AG04449 (cell line): ENCODE results near the gene SIRPB1.
"Not testable (repeated sequence)": the region's sequence is repeated elsewhere in the genome, so short reads cannot be mapped to it uniquely, and the experiment has no call there.

ENCODE experiments used
- CTCF ChIA-PET: fragments of 350-600 bp; formaldehyde crosslinking; extraction: SDS; loops from one replicate; lab custom pipeline; 2021; ENCODE audit warnings: antibody characterized with exemption; lab: Yijun Ruan, JAX
- POLR2A ChIA-PET: fragments of 400-600, 350-600 bp; formaldehyde crosslinking; extraction: SDS; loops from one replicate; lab custom pipeline; 2020; ENCODE audit warnings: antibody characterized with exemption, inconsistent platforms; lab: Yijun Ruan, JAX
- DNase-seq: peaks from one replicate; pipeline ENCODE4 v3.0.0-alpha.2; 2010; ENCODE audit warnings: low read depth, low spot score
- H3K4me3 ChIP-seq: 2 replicates; pipeline ENCODE4 v1.5.1; 2011; ENCODE audit warnings: low read depth, mild to moderate bottlenecking, control low read depth, low read length
- TF ChIP-seq, protein P1 (sequence below): IDR thresholded peaks from one replicate; pipeline ENCODE4 v1.5.1; 2011; ENCODE audit warnings: mild to moderate bottlenecking, moderate library complexity, low read length, control low read depth, inconsistent platforms; ENCODE audit not compliant: insufficient read depth; ENCODE audit errors: missing control alignments

Gene SIRPB1

DNA sequence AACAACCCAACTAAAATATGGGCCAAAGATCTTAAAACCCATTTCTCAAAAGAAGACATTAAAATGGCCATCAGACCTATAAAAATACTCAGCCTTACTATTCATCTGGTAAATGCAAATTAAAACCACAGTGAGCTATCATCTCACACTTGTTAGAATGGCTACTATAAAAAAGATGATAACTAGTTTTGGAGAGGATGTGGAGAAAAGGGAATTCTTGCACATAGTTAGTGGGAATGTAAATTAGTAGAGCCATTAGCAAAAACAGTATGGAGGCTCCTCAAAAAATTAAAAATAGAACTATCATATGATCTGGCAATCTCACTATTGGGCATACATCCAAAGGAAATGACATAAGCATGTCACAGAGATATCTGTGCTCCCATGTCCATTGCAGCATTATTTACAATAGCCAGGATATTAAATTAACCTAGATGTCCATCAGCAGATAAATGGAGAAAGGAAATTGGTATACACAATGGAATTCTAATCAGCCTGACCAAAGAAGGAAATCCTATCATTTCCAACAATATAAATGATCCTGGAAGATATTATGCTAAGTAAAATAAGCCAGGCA is 2.9 kb downstream of the SIRPB1 start:
- no peak for DNase-seq
- H3K4me3 ChIP-seq: no peak overlapping the region
- ChIA-PET CTCF (no interaction called here), POLR2A (no interaction called here)
- TF ChIP-seq, protein P1, sequence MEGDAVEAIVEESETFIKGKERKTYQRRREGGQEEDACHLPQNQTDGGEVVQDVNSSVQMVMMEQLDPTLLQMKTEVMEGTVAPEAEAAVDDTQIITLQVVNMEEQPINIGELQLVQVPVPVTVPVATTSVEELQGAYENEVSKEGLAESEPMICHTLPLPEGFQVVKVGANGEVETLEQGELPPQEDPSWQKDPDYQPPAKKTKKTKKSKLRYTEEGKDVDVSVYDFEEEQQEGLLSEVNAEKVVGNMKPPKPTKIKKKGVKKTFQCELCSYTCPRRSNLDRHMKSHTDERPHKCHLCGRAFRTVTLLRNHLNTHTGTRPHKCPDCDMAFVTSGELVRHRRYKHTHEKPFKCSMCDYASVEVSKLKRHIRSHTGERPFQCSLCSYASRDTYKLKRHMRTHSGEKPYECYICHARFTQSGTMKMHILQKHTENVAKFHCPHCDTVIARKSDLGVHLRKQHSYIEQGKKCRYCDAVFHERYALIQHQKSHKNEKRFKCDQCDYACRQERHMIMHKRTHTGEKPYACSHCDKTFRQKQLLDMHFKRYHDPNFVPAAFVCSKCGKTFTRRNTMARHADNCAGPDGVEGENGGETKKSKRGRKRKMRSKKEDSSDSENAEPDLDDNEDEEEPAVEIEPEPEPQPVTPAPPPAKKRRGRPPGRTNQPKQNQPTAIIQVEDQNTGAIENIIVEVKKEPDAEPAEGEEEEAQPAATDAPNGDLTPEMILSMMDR: no peak

DNA sequence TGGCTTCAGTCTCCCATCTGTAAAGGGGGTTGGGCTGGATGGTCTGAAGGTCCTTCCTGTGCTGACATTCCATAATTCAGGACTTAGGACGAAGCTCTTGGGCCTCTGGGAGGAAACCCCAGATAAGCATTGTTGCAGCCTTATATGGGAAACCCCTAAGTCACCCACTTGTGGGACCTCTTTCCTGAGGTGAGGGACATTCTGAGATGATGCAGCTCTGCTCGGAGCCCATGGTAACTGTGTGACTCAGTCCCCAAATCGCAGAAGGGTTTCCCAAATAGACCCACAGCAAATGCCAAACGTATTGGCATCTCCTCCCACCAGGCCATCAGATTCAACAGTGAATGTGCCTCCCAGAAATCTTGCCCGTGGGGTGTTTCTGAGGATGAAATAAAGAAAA is 9.4 kb downstream of the SIRPB1 start:
- H3K4me3 ChIP-seq, CTCF ChIA-PET, DNase-seq, POLR2A ChIA-PET: not testable (repeated sequence)

DNA sequence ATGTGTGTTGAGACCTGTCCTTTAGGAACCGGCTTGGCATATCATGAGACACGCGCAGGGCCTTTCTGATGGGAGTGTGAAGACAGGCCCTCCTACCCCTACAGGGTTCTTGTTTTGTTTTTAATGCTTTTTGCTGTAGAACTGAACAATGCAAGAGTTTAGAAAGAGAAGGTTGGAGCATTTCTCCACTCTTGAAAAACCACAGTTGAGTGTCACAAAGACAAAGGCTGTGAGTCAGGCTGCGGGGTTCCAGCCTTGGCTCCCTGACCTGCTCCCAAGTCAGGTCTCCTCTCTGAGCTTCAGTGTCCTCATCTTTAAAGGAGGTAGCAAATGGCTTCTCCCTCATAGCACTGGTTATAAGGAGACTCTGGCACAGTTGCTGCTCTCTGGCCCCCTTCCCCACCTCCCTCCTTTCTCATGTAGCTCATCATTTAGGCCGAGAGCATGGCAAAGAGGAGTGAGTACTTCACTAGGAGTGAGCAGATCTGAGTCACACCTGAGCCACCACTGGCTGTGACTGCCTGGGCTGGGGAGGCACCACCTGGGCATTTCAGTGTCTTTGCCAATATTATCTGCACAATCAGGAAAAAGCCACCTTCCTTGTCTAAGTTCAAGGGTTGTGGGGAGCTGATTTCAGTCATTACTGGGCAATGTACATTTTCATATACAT is 11.0 kb downstream of the SIRPB1 start:
- DNase-seq, CTCF ChIA-PET, POLR2A ChIA-PET, H3K4me3 ChIP-seq: not testable (repeated sequence)

DNA sequence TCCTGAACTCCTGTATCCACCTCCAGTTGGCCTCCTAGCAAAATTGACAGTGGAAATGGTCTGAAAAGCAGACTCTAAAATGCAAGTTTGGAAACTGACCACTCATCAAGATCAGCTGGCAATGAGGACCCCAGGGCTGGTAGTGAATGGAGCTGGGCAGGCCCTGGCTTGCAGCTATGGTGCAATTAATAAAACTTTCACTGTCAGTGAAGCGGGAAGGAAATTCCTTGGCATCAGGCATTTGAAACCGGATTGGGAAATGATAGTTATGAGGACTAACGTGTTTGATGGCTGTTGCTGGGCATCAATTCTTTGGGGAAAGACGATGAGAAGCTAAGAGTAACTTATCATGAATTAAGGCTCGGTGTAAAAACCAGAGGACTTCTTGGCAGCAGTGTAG is 19.1 kb downstream of the SIRPB1 start:
- no peak for DNase-seq
- TF ChIP-seq, protein P1: no peak
- POLR2A ChIA-PET: no interaction called here
- no peak overlapping the region for H3K4me3 ChIP-seq
- CTCF ChIA-PET: no interaction called here

DNA sequence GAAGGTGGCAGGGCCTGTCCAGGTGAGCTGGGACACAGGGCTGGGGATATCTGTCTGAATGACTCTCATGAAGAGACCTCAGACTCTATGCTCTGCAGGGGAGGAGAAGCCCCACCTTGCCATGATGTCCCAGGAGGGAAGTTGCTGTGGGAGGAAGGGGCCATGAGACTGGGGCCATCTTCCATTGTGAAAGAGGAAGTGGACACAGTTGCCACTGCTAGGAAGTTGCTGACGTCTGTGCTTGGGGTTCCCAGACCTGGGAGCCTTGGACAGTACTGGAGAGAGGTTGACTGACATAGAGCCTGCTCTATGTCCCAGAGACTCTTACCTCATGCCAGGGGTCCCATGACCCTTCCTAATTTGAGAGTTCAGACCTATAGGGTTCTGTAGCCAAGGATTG is 24.5 kb downstream of the SIRPB1 start:
- no peak overlapping the region for H3K4me3 ChIP-seq
- DNase-seq: no peak
- CTCF ChIA-PET: no interaction called here
- TF ChIP-seq, protein P1: no peak
- POLR2A ChIA-PET: no interaction called here

DNA sequence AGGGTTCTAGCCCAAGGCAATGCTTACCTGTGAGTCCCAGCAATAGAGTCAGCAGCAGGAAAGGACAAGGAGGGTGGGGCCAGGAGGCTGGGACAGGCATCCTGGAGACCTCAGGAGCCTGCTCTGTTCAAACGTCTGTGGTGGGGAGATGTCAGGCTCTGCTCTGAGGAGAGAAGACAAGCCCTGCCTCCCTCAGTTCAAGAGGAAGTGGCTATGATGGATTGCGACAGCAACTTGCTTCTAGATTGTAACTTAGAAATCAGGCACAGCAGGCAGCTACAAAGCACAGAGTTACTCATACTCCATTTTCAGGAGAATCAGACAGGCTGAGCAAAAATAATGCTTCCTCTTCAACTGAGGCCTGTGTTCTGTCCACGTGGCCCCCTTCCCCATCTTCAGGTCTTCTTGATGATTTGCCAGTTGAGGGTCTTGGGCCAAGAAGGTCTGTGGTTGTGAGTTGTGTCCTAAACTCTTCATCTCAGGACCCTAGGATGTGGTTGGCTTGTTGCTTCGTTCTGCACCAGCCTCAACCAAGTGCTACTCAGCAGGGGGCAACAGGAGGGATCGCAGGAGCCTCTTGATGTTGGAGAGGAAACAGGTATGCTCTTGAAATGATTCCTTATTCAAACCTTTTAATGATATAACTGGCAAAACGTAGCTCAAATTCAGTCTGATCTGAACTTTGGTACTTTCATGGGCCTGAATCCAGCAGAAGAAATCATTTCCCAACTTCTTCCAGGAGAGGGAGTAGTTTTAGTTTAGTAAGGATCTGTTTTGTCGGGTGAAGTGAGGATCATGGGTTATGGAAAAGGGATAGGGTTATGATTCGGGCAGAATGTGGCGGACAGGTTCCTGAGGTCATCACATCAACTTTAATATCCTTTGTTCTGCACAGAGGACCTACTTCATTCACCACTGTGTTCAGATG is 31.0 kb downstream of the SIRPB1 start:
- no peak for DNase-seq
- H3K4me3 ChIP-seq: no peak overlapping the region
- POLR2A ChIA-PET: no interaction called here
- CTCF ChIA-PET: no interaction called here
- TF ChIP-seq, protein P1: no peak
